ENCODE data around the gene SCTR.

The SCTR gene

GRCh38 chr2:119402106-119402505, 122.2 kb downstream of the SCTR start:
- DNase-seq: no peak

GRCh38 chr2:119397196-119397595, 127.1 kb downstream of the SCTR start:
- DNase-seq: no peak

DNA sequence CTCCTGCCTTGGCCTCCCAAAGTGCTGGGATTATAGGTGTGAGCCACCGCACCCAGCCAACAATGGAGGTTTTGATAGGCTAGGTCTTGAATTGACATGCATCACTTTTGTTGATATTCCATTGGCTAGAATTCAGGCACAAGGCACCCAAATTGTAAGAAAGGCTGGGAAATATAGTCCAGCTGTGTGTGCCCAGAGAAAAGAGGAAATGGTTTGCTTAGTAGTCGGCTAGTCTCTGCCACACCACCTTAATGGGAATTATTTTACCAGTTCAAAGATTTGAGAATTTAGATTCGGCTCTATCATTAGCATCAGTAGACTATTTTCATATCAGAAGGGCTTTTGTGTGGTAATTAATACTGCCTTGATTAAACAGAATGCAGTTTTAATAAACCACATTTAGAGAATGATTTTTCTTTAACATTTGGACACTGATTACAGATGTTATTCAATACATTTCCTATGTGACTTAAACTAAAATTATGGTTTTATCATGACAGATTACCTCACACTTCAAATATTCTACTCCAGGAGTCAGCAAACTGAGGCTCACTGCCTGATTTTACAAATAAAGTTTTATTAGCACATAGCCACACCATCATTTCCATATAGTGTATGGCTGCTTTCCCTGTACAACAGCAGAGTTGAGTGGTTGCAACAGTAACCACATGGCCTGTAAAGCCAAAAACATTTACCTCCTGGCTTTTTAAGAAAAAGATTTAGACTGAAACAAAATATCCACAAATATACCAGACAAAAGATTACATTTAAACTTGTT, 130.1 kb downstream of the SCTR start:
- no peak for DNase-seq

Data from NCI-H1048 (cell line).